ENCODE results near the gene NAT9.

Gene NAT9

DNA sequence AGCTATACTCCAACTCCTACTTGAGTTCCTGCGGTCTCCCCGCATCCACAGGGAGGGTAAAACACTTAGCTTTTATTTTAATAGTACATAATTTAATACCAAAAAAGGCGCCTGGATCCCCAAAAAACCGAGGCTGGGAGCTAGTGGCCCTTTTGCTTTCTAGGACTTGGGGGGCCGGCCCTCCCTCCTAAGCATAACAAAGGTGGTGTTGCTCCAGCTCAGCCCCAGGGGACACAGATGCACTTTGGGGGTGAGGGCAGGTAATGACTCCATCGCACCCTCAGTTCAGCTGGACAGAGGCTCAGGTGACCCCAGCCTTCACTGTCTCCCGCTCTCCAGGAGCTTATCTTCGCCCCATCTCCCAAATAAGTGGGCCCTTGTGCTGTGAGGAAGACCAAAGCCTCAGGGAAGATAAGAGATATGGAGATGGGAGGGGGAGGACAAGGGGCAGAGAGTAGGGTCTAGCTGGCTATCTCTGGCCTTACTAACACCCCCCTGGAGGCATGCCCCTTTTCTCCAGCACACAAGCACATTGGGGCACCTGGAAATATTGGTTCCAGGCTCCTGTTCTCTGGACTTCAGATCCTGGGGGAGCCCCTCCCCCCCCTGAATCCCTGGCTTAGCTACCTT, 30.5 kb downstream of the NAT9 start:
- H3K4me3 ChIP-seq (ENCODE audit: low read depth, low read length), result no peak overlapping the region
- no peak for DNase-seq (ENCODE audit: low read depth)
- no peak for TF ChIP-seq POLR2A (IDR thresholded peaks at IDR 0.05; ENCODE audit: extremely low read depth, insufficient read length)
- no peak for TF ChIP-seq MYC (IDR thresholded peaks at IDR 0.05; ENCODE audit: low read depth, low read length)
- TF ChIP-seq, protein P1, sequence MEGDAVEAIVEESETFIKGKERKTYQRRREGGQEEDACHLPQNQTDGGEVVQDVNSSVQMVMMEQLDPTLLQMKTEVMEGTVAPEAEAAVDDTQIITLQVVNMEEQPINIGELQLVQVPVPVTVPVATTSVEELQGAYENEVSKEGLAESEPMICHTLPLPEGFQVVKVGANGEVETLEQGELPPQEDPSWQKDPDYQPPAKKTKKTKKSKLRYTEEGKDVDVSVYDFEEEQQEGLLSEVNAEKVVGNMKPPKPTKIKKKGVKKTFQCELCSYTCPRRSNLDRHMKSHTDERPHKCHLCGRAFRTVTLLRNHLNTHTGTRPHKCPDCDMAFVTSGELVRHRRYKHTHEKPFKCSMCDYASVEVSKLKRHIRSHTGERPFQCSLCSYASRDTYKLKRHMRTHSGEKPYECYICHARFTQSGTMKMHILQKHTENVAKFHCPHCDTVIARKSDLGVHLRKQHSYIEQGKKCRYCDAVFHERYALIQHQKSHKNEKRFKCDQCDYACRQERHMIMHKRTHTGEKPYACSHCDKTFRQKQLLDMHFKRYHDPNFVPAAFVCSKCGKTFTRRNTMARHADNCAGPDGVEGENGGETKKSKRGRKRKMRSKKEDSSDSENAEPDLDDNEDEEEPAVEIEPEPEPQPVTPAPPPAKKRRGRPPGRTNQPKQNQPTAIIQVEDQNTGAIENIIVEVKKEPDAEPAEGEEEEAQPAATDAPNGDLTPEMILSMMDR (IDR thresholded peaks at IDR 0.05; ENCODE audit: low read depth, low read length), result no peak

DNA sequence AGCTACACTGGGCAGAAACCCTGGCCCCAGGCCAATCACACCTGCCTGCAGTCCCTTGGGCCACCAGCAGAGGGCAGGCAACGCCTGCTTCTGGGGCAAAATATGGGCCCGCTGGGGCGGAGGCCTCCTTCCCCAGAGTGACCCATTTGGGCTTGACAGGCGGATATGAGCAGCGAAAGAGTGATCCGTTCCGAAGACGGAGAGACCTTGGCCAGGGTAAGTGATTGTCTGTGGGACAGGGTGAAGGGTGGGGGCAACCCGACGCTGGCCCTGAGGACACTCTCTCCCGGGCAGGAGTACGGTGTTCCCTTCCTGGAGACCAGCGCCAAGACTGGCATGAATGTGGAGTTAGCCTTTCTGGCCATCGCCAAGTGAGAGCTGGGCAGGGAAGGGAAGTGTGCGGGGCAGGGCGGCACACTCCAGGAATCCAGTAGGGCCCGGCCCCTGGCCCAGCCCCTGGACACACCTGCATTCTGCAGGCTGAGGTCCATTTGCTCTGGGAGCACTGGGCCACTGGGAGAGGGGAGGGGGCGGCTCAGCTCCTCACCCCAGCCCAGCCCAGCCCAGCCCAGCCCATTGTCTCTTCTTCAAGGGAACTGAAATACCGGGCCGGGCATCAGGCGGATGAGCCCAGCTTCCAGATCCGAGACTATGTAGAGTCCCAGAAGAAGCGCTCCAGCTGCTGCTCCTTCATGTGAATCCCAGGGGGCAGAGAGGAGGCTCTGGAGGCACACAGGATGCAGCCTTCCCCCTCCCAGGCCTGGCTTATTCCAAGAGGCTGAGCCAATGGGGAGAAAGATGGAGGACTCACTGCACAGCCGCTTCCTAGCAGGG, 31.2 kb downstream of the NAT9 start:
- no peak overlapping the region for H3K4me3 ChIP-seq (ENCODE audit: low read depth, low read length)
- TF ChIP-seq POLR2A (IDR thresholded peaks at IDR 0.05; ENCODE audit: extremely low read depth, insufficient read length) (no peak), MYC (IDR thresholded peaks at IDR 0.05; ENCODE audit: low read depth, low read length) (no peak)
- TF ChIP-seq, protein P1 (IDR thresholded peaks at IDR 0.05; ENCODE audit: low read depth, low read length), result peak; percentile 98
- TF ChIP-seq, protein P2, sequence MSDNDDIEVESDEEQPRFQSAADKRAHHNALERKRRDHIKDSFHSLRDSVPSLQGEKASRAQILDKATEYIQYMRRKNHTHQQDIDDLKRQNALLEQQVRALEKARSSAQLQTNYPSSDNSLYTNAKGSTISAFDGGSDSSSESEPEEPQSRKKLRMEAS (IDR thresholded peaks at IDR 0.05; ENCODE audit: low read depth, low read length), result peak; percentile 12; the same call in 1 of the 2 replicates
- DNase-seq (ENCODE audit: low read depth), result peak; percentile 69

DNA sequence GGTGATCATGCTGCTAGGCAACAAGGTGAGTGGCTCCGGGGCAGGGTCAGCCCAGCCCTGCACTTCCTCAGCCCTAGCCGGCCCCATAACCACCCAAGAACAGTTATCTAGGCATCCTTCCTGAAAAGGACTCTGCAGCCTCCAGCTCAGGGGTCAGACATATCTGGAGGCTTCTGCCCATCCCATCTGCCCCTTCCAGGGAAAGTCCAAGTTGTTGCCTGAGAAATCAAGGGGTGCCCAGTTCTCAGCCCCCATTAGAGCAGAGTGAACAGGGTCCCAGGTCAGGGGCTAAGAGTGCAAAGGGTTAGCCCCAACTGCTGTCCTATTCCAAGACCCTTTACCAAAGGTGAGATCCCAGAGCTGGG, 31.8 kb downstream of the NAT9 start:
- DNase-seq (ENCODE audit: low read depth), result no peak
- TF ChIP-seq POLR2A (IDR thresholded peaks at IDR 0.05; ENCODE audit: extremely low read depth, insufficient read length), result no peak
- no peak for TF ChIP-seq MYC (IDR thresholded peaks at IDR 0.05; ENCODE audit: low read depth, low read length)
- TF ChIP-seq, protein P1 (IDR thresholded peaks at IDR 0.05; ENCODE audit: low read depth, low read length), result no peak
- TF ChIP-seq, protein P2 (IDR thresholded peaks at IDR 0.05; ENCODE audit: low read depth, low read length), result no peak

DNA sequence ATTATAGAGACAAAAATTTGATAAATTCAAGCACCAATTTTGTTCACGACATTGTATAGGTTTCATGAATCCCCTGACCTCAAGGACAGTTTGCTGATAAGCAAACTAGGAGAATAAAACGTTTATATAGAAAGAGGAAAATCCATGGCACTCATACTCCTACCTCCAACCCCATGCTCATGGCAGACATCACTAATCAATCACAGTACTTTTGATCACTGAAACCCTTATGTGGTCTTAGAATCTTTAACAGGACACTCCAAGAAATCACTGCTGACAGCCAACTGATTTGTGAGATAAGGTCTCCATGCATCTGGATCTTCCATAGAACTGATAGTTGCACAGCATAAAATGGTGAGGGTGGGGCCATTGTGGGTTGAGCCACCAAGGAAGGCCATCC, 32.4 kb downstream of the NAT9 start:
- TF ChIP-seq MYC (IDR thresholded peaks at IDR 0.05; ENCODE audit: low read depth, low read length), result no peak
- no peak for TF ChIP-seq POLR2A (IDR thresholded peaks at IDR 0.05; ENCODE audit: extremely low read depth, insufficient read length)
- TF ChIP-seq, protein P1 (IDR thresholded peaks at IDR 0.05; ENCODE audit: low read depth, low read length), result no peak
- TF ChIP-seq, protein P2 (IDR thresholded peaks at IDR 0.05; ENCODE audit: low read depth, low read length), result no peak
- H3K4me3 ChIP-seq (ENCODE audit: low read depth, low read length), result no peak overlapping the region
- DNase-seq (ENCODE audit: low read depth), result no peak

More for the DNA sequence above, 31.8 kb downstream of the NAT9 start:
- H3K4me3 ChIP-seq (ENCODE audit: low read depth, low read length), result no peak overlapping the region

DNA sequence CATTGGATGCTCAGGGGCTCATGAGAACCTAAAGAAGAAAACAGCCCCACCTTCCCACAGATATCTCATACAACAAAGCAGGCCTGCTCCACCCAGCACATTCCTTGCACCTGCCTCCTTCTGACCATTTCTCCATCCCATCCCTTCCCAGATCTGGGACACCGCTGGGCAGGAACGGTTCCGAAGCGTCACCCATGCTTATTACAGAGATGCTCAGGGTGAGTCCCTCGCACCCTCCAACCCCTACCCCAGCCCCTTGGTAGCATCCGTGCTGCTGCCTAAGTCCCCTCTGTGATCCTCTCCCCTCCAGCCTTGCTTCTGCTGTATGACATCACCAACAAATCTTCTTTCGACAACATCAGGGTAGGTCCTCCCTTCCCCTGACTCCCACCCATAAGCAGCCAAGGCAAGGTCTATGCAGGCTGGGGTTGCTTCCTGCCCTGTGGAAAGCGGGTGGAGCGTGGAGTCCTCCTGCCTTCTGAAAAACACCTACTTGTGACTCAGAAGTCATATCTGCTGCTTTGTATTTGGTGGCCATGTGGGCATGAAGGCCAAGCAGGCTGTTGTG, 33.1 kb downstream of the NAT9 start:
- H3K4me3 ChIP-seq (ENCODE audit: low read depth, low read length), result no peak overlapping the region
- DNase-seq (ENCODE audit: low read depth), result no peak
- TF ChIP-seq, protein P2 (IDR thresholded peaks at IDR 0.05; ENCODE audit: low read depth, low read length), result no peak
- TF ChIP-seq MYC (IDR thresholded peaks at IDR 0.05; ENCODE audit: low read depth, low read length), result no peak

DNA sequence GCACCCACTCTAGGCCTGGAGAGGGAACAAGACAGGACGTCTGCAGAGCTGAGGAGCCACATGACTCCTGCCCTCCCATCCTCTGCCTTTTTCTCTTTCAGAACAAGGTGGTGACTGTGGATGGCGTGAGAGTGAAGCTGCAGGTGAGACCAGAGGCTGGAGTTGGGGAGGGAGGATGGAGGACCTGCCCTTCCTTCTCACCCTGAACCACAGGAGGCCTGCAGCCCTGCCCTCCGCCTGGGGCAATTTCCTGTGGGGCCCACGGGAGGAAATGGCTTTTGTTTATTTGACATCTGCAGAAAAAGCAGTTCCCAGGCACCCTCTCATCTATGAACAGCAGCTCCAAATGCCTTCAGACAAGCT, 34.0 kb downstream of the NAT9 start:
- DNase-seq (ENCODE audit: low read depth), result peak; percentile 92
- 0 out of 2 replicates have a peak, but pooled peaks have one; percentile 3 for TF ChIP-seq MYC (IDR thresholded peaks at IDR 0.05; ENCODE audit: low read depth, low read length)
- TF ChIP-seq, protein P2 (IDR thresholded peaks at IDR 0.05; ENCODE audit: low read depth, low read length), result no peak
- no peak overlapping the region for H3K4me3 ChIP-seq (ENCODE audit: low read depth, low read length)

All from NB4 (cell line).